ENCODE data around the gene CNOT1.

GRCh38 chr16:58577141-58577540, 52.5 kb downstream of the CNOT1 start:
- TF ChIP-seq, protein P1, sequence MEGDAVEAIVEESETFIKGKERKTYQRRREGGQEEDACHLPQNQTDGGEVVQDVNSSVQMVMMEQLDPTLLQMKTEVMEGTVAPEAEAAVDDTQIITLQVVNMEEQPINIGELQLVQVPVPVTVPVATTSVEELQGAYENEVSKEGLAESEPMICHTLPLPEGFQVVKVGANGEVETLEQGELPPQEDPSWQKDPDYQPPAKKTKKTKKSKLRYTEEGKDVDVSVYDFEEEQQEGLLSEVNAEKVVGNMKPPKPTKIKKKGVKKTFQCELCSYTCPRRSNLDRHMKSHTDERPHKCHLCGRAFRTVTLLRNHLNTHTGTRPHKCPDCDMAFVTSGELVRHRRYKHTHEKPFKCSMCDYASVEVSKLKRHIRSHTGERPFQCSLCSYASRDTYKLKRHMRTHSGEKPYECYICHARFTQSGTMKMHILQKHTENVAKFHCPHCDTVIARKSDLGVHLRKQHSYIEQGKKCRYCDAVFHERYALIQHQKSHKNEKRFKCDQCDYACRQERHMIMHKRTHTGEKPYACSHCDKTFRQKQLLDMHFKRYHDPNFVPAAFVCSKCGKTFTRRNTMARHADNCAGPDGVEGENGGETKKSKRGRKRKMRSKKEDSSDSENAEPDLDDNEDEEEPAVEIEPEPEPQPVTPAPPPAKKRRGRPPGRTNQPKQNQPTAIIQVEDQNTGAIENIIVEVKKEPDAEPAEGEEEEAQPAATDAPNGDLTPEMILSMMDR (conservative IDR thresholded peaks at IDR 0.05; ENCODE audit: low read depth, low read length) = no peak
- no peak for TF ChIP-seq EZH2 (IDR thresholded peaks at IDR 0.05; ENCODE audit: low read length, unreplicated experiment)
